Parathyroid adenoma (tissue), 2 donors: ENCODE data around the gene PKMYT1.

ENCODE experiments used
- H2AFZ ChIP-seq: fragments of 300-600 bp; sonication (generic); one replicate; pipeline ENCODE4 v1.7.0; 2017; ENCODE audit warnings: antibody characterized with exemption, mild to moderate bottlenecking
- H3K27ac ChIP-seq: fragments of 300-600 bp; sonication (generic); one replicate; pipeline ENCODE4 v1.7.0; 2017
- H3K27me3 ChIP-seq: fragments of 300-600 bp; sonication (generic); one replicate; pipeline ENCODE4 v1.7.0; 2017; ENCODE audit warnings: low read length; ENCODE audit not compliant: control insufficient read depth, insufficient read depth
- H3K36me3 ChIP-seq: fragments of 300-600 bp; sonication (generic); one replicate; pipeline ENCODE4 v1.7.0; 2017; ENCODE audit warnings: low read length; ENCODE audit not compliant: control insufficient read depth, insufficient read depth
- H3K4me1 ChIP-seq: fragments of 300-600 bp; sonication (generic); one replicate; pipeline ENCODE4 v1.7.0; 2017; ENCODE audit warnings: control low read depth
- H3K4me2 ChIP-seq: fragments of 300-600 bp; sonication (generic); one replicate; pipeline ENCODE4 v1.7.0; 2017; ENCODE audit warnings: low read length
- H3K4me3 ChIP-seq: fragments of 300-600 bp; sonication (generic); one replicate; pipeline ENCODE4 v1.7.0; 2017; ENCODE audit warnings: low read depth, low read length
- H3K79me2 ChIP-seq: fragments of 300-600 bp; sonication (generic); one replicate; pipeline ENCODE4 v1.7.0; 2017; ENCODE audit warnings: control low read depth
- H3K9ac ChIP-seq: fragments of 300-600 bp; sonication (generic); one replicate; pipeline ENCODE4 v1.7.0; 2017; ENCODE audit warnings: mild to moderate bottlenecking
- H3K9me3 ChIP-seq: fragments of 300-600 bp; sonication (generic); one replicate; pipeline ENCODE4 v1.7.0; 2017; ENCODE audit warnings: low read length; ENCODE audit not compliant: control insufficient read depth
- CTCF ChIP-seq: fragments of 300-600 bp; sonication (generic); IDR thresholded peaks from one replicate; pipeline ENCODE4 v1.7.0; 2017; ENCODE audit warnings: antibody characterized with exemption, mild to moderate bottlenecking
- donor health status: primary hyperparathyroidism.

The PKMYT1 gene

GRCh38 chr16:3001316-3001715 is 21.1 kb upstream of the PKMYT1 start:
- H3K36me3 ChIP-seq, result no peaks in the 10 kb centered on the region
- H2AFZ ChIP-seq, result no peak overlapping the region
- no peaks in the 10 kb centered on the region for H3K79me2 ChIP-seq
- TF ChIP-seq CTCF, result no peak
- no peak overlapping the region for H3K9ac ChIP-seq
- H3K9me3 ChIP-seq, result no peaks in the 10 kb centered on the region
- H3K4me1 ChIP-seq, result peaks cover 3% of the 10 kb centered on the region
- H3K27me3 ChIP-seq, result no peaks in the 10 kb centered on the region
- H3K4me2 ChIP-seq, result no peak overlapping the region
- no peak overlapping the region for H3K27ac ChIP-seq
- no peak overlapping the region for H3K4me3 ChIP-seq

DNA sequence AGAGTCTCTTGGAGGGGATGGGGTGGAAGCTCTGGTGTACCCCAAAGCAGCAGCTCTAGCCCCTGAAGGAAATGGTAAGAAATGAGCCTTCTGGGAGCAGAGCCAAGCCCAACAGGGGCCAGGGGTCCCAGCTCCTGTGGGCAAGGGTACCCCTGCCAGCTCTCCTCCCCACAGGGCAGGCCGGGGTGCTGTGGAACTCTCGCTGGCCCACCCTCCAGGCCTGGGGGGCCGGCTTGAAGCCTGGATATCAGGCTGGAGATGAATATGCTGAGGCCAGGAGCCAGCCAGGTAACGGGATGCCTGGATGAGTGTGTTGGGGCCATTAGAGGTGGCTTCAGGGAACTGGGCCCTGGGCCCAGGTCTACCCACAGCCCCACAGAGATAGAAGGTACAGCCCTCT is 20.3 kb upstream of the PKMYT1 start:
- Histone ChIP-seq H3K27ac (no peak overlapping the region), H3K4me3 (no peak overlapping the region), H3K36me3 (no peaks in the 10 kb centered on the region), H2AFZ (no peak overlapping the region), H3K9ac (no peak overlapping the region), H3K27me3 (no peaks in the 10 kb centered on the region), H3K4me1 (no peaks in the 10 kb centered on the region), H3K9me3 (no peaks in the 10 kb centered on the region), H3K79me2 (no peaks in the 10 kb centered on the region), H3K4me2 (no peak overlapping the region)
- no peak for TF ChIP-seq CTCF

- no peak overlapping the region for H2AFZ ChIP-seq
- H3K9ac ChIP-seq, result no peak overlapping the region
- H3K27me3 ChIP-seq, result no peaks in the 10 kb centered on the region
- no peaks in the 10 kb centered on the region for H3K36me3 ChIP-seq
- no peaks in the 10 kb centered on the region for H3K79me2 ChIP-seq
- no peaks in the 10 kb centered on the region for H3K4me1 ChIP-seq
- no peak overlapping the region for H3K4me3 ChIP-seq
- TF ChIP-seq CTCF, result no peak
- no peaks in the 10 kb centered on the region for H3K9me3 ChIP-seq
- H3K4me2 ChIP-seq, result no peak overlapping the region
- H3K27ac ChIP-seq, result no peak overlapping the region
Observed at GRCh38 chr16:2999929-3000328, 19.7 kb upstream of the PKMYT1 start.

DNA sequence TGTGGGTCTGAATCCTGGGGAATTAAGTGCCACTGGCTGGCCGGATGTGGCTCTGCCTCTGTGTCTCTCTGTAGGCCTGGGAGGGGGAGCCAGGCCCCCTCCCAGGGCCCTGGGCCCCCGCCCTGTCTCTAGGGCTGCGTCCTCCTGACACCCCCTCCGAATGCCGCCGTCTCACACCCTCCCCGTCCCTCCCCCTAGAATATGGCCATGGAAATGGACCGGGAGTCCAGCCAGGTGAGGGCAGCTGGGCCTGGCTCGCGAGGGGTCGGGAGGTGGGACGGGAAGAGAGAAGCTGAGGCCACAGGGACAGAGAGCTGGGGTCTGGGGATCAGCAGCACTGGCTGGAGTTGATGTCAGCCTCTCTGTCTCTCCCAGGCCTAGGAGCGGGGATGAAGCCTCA is 16.1 kb upstream of the PKMYT1 start:
- H2AFZ ChIP-seq, result no peak overlapping the region
- no peaks in the 10 kb centered on the region for H3K27me3 ChIP-seq
- no peaks in the 10 kb centered on the region for H3K4me1 ChIP-seq
- no peak overlapping the region for H3K27ac ChIP-seq
- H3K36me3 ChIP-seq, result no peaks in the 10 kb centered on the region
- H3K9ac ChIP-seq, result no peak overlapping the region
- no peak for TF ChIP-seq CTCF
- no peaks in the 10 kb centered on the region for H3K9me3 ChIP-seq
- no peaks in the 10 kb centered on the region for H3K79me2 ChIP-seq
- no peak overlapping the region for H3K4me3 ChIP-seq
- no peak overlapping the region for H3K4me2 ChIP-seq

DNA sequence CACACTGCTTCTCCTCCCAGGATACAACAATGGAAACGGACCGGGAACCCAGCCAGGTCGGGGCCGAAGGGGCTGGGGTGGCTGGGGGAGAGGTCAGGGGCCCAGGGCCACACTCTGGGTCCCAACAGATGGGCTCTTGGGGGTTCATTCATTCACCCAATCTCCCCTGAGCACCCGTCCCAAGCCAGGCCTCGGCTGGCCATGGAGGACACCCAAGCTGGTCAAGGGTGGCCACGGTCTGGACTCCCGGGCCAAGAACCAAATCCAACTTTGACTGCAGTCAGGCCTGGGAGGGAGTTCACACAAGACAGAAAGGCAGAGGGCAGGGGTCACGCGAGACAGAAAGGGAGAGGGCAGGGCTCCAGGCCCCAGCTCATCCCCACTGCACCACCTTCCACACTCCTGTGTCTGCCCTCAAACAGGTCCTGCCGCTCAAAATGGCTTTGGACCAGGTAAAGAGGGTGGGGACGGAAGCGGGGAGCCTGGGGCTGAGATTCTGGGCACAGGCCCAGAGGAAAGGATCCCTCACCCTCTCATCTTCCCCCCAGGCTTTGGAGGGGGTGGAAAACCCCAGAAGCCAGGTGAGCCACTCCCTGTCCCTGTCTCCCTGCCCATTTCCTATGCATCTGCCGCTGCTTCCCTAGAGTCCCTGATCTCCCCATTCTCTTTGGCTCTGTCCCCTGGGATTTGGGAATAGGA is 12.3 kb upstream of the PKMYT1 start:
- no peak overlapping the region for H3K9ac ChIP-seq
- no peak for TF ChIP-seq CTCF
- H2AFZ ChIP-seq, result no peak overlapping the region
- no peak overlapping the region for H3K4me2 ChIP-seq
- no peaks in the 10 kb centered on the region for H3K9me3 ChIP-seq
- H3K27me3 ChIP-seq, result no peaks in the 10 kb centered on the region
- no peaks in the 10 kb centered on the region for H3K4me1 ChIP-seq
- H3K79me2 ChIP-seq, result no peaks in the 10 kb centered on the region
- H3K36me3 ChIP-seq, result no peaks in the 10 kb centered on the region
- H3K27ac ChIP-seq, result no peak overlapping the region
- no peak overlapping the region for H3K4me3 ChIP-seq
